ENCODE data around the gene MTHFS.

The MTHFS gene

GRCh38 chr15:79820820-79821219, 76.0 kb downstream of the MTHFS start:
- H3K9ac ChIP-seq (ENCODE audit: low read length), result no peak overlapping the region
- H2AFZ ChIP-seq (ENCODE audit: low read depth, low read length, severe bottlenecking), result no peak overlapping the region
- H4K20me1 ChIP-seq (ENCODE audit: low read depth, low read length), result no peaks in the 10 kb centered on the region
- no peaks in the 10 kb centered on the region for H3K36me3 ChIP-seq (ENCODE audit: low read length)
- H3F3A ChIP-seq (ENCODE audit: insufficient read depth), result no peaks in the 10 kb centered on the region
- TF ChIP-seq EZH2phosphoT487 (conservative IDR thresholded peaks at IDR 0.05; ENCODE audit: low read length) (no peak), CTCF (IDR thresholded peaks at IDR 0.05; ENCODE audit: insufficient read depth, low read length, poor library complexity, severe bottlenecking) (no peak)
- no peaks in the 10 kb centered on the region for H3K9me2 ChIP-seq (replicated peaks; ENCODE audit: insufficient read depth, low read length)
- H3K27ac ChIP-seq (ENCODE audit: low read depth, low read length), result no peak overlapping the region
- no peaks in the 10 kb centered on the region for H3K27me3 ChIP-seq (ENCODE audit: low read length)
- no peaks in the 10 kb centered on the region for H3K9me3 ChIP-seq (ENCODE audit: insufficient read depth, low read length)
- no peak overlapping the region for H3K4me3 ChIP-seq (ENCODE audit: insufficient read depth, low read length, poor library complexity, severe bottlenecking)
- no peaks in the 10 kb centered on the region for H3K79me2 ChIP-seq (ENCODE audit: insufficient read depth, low read length)
- no peak overlapping the region for H3K4me2 ChIP-seq (ENCODE audit: low read depth, low read length, poor library complexity, severe bottlenecking)

GRCh38 chr15:79820176-79820575, 76.6 kb downstream of the MTHFS start:
- no peaks in the 10 kb centered on the region for H3K36me3 ChIP-seq (ENCODE audit: low read length)
- no peaks in the 10 kb centered on the region for H3K27me3 ChIP-seq (ENCODE audit: low read length)
- TF ChIP-seq CTCF (IDR thresholded peaks at IDR 0.05; ENCODE audit: insufficient read depth, low read length, poor library complexity, severe bottlenecking) (no peak), EZH2phosphoT487 (conservative IDR thresholded peaks at IDR 0.05; ENCODE audit: low read length) (no peak)
- no peaks in the 10 kb centered on the region for H3K9me2 ChIP-seq (replicated peaks; ENCODE audit: insufficient read depth, low read length)
- no peak overlapping the region for H3K9ac ChIP-seq (ENCODE audit: low read length)
- no peaks in the 10 kb centered on the region for H3K9me3 ChIP-seq (ENCODE audit: insufficient read depth, low read length)
- no peaks in the 10 kb centered on the region for H4K20me1 ChIP-seq (ENCODE audit: low read depth, low read length)
- no peaks in the 10 kb centered on the region for H3F3A ChIP-seq (ENCODE audit: insufficient read depth)
- no peaks in the 10 kb centered on the region for H3K79me2 ChIP-seq (ENCODE audit: insufficient read depth, low read length)
- H2AFZ ChIP-seq (ENCODE audit: low read depth, low read length, severe bottlenecking), result no peak overlapping the region
- H3K4me2 ChIP-seq (ENCODE audit: low read depth, low read length, poor library complexity, severe bottlenecking), result no peak overlapping the region
- H3K27ac ChIP-seq (ENCODE audit: low read depth, low read length), result no peak overlapping the region
- H3K4me3 ChIP-seq (ENCODE audit: insufficient read depth, low read length, poor library complexity, severe bottlenecking), result no peak overlapping the region

- Histone ChIP-seq H3K27ac (ENCODE audit: low read depth, low read length) (no peak overlapping the region), H2AFZ (ENCODE audit: low read depth, low read length, severe bottlenecking) (no peak overlapping the region), H3K4me3 (ENCODE audit: insufficient read depth, low read length, poor library complexity, severe bottlenecking) (no peak overlapping the region), H3K27me3 (ENCODE audit: low read length) (no peaks in the 10 kb centered on the region), H3K9me3 (ENCODE audit: insufficient read depth, low read length) (no peaks in the 10 kb centered on the region), H3K9me2 (replicated peaks; ENCODE audit: insufficient read depth, low read length) (no peaks in the 10 kb centered on the region), H3K9ac (ENCODE audit: low read length) (no peak overlapping the region), H3K36me3 (ENCODE audit: low read length) (no peaks in the 10 kb centered on the region), H3F3A (ENCODE audit: insufficient read depth) (no peaks in the 10 kb centered on the region), H3K79me2 (ENCODE audit: insufficient read depth, low read length) (no peaks in the 10 kb centered on the region), H3K4me2 (ENCODE audit: low read depth, low read length, poor library complexity, severe bottlenecking) (no peak overlapping the region), H4K20me1 (ENCODE audit: low read depth, low read length) (no peaks in the 10 kb centered on the region)
- TF ChIP-seq CTCF (IDR thresholded peaks at IDR 0.05; ENCODE audit: insufficient read depth, low read length, poor library complexity, severe bottlenecking), result no peak
- TF ChIP-seq EZH2phosphoT487 (conservative IDR thresholded peaks at IDR 0.05; ENCODE audit: low read length), result no peak
Measured at GRCh38 chr15:79816571-79816970, 80.2 kb downstream of the MTHFS start.

All from SU-DHL-6 (cell line).